Astrocyte (in vitro differentiated cells and primary cell): Measurements from ENCODE around the gene NGB.

Experiments
- CTCF ChIP-seq: IDR thresholded peaks from 2 replicates; pipeline ENCODE4 v1.5.1; 2011; ENCODE audit warnings: low read depth, mild to moderate bottlenecking, inconsistent platforms, low read length, moderate library complexity; ENCODE audit not compliant: insufficient read depth
- EZH2 ChIP-seq: IDR thresholded peaks from 2 replicates; pipeline ENCODE4 v1.6.1; 2012; ENCODE audit warnings: mild to moderate bottlenecking, low read length, inconsistent platforms; ENCODE audit not compliant: insufficient read depth

GRCh38 chr14:77241955-77242354 is 29.1 kb downstream of the NGB start:
- TF ChIP-seq CTCF (no peak), EZH2 (no peak)
